ENCODE data around the gene SCIMP.
A peak's percentile ranks its signal among the peaks of the same experiment; 100 is the strongest.
"Not testable (repeated sequence)": the region's sequence is repeated elsewhere in the genome, so short reads cannot be mapped to it uniquely, and the experiment has no call there.

The SCIMP gene

DNA sequence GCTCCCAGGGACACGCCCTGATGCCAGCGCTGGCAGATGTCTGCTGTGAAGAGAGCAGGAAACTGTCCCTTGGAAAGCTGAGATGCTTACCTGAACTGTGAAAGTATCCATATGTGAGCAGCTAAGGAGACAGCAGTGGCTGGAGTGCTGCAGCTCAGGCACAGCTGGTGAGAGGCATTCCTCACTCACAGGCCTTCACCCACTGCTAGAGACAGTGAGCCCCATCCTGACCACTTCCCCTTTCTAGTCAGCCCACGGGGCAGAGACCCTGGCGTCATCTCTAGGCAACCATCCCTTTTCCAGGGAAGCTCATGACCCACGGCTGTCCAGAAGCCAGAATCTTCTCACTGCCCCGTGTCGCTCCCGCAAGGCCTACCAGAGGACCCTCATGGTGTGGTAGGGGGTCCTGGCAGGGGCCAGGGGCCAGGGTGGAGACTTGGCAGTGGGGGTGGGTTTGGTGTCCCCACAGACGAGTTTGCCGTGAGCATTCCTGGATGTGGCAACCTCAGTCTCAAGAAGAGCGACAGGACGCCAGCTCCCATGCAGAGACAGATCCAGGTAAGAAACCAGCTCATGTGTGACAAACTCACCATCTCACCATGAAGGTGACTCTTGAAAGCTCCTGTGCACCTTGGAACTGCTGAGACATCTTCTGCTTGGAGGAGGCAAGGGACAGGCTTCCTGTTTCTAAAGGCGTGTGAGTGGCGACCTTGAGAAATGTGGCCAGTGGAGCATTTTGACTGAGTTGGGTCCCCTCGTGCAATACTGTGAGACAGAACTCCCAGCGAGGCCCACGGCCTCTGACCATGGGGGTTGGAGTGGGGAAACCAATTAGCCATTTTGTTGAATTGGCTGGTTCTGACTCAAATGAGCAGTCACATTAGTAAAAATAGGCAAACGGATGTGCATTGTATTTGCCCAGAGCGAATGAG, at the start of gene SCIMP:
Gene SCIMP, minus strand, starts transcription at position 216 of the 932 bp plus-strand sequence. Its CDS starts 105 bp downstream, at position 111.
- DNase-seq (ENCODE audit: low spot score) = peak; percentile 65

DNA sequence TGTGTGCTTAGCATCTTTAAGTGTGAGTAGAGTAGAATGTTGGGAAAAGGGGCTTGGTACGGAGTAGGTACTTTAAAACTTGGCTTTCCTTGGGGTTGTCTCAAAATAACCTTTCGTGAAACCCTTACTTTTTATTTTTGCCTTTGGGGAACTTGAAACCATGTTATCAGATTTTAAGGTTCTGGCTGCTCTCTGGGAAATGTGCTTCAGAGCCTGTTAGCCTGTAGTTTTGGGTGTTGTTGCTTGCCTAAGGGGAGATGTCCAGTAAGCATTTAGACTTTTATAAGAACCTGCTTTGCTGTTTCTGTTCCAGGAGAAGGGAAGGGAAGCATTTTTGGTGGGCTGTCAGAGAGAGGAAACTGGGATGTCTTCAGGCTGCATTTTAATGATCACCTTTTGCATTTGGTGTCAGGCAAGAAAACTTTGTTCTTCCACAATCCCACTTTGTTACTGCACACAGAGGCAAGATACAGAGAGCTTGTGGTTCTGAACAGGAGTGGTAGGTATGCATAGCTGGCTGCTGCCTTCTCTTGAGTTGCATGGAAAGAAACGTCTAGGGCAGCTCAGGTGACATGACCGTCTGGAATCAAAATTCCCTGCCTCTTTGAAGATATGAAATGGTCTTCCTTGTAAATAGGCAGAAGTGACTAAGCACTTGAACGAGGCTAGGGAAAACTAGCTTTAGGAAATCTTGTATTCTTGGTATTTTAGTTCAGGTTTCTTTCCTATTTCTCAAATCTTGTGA, 49.1 kb upstream of the SCIMP start:
- peak; percentile 4 for DNase-seq (ENCODE audit: low spot score)

DNA sequence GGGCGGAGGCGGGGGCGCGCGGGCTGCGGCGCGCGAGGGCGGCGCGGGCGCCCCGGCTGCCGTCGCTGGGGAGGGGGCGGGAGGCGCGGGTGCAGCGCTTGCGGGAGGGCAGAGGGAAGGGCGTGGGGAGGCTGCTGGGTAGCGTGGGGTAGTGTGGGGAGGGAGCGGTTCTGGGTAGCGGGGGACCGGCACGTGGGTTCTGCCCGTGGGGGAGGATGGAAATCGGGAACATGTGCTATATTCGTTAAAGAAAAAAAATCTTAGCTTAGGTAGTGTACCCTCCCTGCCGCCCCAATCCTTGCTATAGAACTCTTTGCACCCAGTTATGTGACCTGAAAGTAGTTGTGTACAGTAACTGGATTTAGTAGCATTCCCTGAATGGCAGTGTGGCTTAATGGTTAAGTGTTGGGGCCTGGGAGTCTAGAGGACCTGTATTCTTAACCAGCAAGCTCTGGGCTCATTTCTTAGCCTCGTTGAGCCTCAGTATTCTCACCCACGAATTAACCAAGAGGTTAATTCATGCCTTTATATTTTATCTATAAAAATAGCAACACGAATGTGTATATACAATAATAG, 48.1 kb upstream of the SCIMP start:
- DNase-seq (ENCODE audit: low spot score) = peak; percentile 42

DNA sequence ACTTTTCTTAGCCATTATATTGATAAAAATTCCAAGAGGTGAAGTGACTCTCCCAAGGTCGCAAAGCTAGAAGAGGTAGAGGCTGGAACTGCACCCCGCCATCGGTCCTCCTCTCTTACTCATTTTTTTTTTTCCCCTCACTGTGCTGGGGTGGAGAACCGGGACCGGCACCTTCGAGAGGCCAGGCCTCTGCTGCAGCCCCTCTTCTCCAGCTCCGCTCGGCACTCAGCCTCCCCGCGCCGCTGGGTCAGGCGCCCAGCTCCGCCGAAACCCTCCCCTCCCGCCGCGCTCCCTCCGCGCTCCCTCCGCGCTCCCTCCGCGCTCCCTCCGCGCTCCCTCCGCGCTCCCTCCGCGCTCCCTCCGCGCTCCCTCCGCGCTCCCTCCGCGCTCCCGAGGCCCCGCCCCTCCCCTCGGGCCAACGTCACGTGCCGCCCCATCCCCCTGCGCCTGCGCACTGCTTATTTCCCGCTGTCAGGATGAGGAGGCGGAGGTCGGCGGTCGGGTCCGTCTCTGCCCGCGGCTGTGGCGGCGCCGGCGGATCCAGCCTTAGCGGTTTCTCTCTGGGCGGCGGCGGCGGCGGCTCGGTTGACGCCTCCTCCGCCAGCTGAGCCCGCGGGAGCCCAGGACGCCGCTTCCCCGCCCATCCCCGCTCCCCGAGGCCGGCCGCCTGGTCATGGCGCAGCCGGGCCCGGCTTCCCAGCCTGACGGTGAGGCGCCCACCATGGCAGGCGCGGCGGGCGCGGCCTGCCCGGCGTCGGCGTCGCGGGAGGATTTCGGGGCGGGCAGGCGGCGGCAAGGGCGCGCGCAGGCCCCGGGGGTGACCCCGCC, 47.4 kb upstream of the SCIMP start, which contains the start of gene RABEP1:
Gene RABEP1, plus strand, starts transcription at position 471 of the 828 bp plus-strand sequence. Its CDS starts 203 bp downstream, at position 674.
- DNase-seq (ENCODE audit: low spot score) = peak; percentile 89

DNA sequence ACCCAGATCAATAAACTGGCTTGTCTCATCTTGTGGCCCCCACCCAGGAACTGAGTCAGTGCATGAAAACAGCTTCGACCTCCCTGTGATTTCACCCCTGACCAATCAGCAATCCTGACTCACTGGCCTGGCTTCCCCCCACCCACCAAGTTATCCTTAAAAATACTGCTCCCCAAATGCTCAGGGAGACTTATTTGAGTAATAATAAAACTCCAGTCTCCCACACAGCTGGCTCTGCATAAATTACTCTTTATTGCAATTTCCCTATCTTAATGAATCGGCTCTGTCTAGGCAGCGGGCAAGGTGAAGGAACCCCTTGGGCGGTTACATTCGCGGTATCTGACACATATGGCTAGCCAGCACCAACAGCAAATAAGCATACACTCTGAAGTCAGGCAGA, 37.7 kb upstream of the SCIMP start:
- no peak for DNase-seq (ENCODE audit: low spot score)

DNA sequence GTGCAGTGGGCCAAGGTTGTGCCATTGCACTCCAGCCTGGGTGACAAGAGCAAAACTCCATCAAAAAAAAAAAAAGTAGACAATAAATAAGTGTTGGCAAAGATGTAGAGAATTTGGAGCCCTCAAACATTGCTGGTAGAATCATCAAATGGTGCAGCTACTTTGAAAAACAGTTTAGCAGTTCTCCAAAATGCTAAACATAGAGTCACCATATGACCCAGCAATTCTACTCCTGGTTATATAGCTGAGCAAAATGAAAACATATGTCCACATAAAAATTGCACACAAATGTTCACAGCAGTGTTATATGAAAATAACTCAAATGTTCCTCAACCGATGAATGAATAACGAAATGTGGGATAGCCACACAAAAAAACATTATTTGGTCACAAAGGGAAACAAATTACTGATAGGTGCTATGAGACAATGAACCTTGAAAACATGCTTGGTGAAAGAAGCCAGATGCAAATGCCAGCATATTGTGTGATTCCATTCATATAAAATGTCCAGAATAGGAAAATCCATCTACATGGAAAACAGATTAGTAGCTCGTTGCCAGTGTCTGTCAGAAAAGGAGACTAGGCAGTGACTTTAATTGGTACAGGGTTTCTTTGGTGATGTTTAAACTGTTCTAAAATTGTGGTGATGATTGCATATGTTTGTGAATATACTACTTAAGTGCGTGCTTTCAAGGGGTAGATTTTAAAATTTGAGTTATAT, 34.7 kb upstream of the SCIMP start:
- no peak for DNase-seq (ENCODE audit: low spot score)

DNA sequence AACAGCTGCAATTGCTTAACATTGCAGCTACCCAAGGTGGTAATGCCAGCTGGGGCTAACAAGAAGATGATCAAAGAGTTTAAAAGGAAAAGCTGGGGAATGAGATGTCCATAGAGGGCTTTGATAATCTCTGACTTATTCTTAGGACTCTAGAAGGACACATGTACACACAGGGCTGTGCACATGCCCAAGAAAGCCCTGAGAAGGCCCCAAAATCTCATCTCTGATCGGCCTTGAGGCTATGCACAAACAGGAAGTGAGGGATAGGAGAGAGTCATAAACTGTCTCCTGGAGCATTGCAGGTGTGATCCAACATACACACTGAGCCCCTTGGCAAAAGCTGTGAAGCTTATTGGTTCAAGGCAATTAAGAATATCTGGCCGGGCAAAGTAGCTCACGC, 30.2 kb upstream of the SCIMP start:
- no peak for DNase-seq (ENCODE audit: low spot score)

DNA sequence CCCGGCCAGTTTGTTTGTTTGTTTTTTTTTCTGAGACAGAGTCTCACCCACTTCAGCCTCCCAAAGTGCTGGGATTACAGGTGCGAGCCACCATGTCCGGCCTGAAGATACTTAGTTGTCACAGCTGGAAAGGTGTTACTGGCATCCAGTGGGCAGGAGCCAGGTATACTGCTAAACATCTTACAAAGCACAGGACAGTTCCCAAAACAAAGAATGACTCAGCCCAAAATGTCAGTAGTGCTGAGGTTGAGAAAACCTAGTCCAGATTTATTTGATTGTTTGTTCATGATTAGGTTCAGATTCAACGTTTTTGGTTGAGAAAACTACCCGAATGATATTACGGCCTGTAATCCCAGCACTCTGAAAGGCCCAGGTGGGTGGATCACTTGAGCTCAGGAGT, 28.8 kb upstream of the SCIMP start:
- no peak for DNase-seq (ENCODE audit: low spot score)

DNA sequence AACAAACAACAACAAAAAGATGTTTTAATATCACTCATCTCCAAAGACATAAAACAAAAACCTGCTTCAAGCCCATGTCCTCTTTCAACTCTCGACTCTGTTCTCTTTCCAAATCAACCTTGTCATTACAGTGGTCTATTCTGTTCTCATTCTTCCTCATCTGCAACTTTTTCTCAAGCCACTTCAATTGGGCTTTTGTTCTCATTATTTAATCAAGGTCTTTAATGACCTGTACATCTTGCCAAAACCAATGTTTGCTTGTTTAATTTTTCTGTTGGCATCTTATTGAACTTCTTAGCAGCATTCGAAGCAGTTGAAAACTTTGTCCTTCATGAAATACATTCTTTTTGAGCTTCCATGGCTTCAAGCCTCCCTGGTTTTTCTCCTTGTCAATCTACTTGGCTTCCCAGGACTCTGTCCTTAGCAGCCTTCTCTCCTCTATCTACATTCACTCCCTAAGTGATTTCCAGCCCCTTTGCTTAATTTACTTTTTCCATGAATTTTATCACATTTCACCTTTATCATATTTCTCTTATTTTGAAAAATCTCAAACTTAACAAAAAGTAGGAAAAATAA, 27.8 kb upstream of the SCIMP start:
- DNase-seq (ENCODE audit: low spot score) = no peak

DNA sequence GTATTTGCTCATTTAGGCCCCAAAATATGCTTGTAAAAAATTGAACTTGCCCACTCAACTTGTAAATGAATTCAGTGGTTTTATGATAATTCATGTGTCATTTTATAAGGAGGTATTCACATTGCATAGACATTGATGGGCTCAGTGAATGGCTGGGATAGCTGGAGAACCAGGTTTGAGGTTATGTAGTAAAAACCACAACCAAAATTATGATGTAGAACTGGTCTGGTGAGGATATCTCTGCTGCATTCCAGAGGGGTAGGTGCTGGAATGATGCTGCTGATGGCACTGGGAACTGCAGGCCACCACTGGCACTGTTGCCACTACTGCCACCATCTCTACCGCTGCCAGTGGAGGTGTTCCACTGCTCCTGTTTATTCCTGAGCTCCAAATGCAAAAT, 25.9 kb upstream of the SCIMP start:
- DNase-seq (ENCODE audit: low spot score) = no peak

DNA sequence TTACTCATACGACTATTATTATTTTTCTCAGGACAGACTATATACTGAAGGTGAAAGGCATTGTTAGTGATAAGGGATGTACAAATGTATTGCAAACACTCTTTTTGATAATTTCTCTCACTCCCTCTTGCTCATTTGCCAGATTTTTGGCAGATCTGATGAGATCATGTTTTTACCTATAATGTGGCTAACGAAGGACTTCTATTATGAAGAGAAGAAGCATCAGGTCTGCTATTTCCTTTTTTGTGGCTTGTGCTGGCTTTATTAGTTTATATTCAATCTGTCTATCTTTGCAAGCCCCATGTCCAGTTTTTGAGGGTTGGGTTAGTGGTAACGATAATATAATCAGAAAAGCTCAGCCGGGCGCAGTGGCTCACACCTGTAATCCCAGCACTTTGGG, 22.5 kb upstream of the SCIMP start:
- DNase-seq (ENCODE audit: low spot score) = no peak

DNA sequence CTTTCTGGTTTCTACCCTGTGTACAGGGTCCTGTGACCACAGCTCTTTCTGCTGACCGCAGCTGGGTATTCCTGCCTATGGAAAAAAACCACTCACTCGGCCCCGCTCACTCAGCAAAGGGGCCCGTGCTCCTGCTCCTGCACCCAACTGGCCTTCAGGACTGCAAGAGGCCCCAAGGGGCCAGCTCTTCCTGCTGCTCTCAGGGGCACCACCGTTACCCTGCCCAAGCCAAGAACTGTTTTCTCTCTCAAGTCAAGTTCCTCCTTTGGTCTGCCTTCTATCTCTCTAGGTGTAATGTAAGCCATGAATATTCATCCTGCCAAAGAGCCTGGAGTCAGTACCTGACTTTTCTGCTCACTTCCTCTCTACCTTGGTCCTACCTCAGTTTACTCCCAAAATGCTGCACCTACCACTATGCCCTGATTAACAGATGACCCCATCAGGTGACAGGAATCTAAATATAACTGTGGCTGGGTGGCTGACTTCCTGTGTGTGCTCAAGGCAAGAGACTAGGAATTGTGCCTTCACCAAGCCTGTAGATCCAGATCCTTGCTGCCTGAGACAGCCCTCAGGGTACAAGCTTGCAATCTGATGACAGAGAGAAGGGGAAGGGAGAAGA, 20.4 kb upstream of the SCIMP start:
- DNase-seq (ENCODE audit: low spot score) = peak; percentile 32

DNA sequence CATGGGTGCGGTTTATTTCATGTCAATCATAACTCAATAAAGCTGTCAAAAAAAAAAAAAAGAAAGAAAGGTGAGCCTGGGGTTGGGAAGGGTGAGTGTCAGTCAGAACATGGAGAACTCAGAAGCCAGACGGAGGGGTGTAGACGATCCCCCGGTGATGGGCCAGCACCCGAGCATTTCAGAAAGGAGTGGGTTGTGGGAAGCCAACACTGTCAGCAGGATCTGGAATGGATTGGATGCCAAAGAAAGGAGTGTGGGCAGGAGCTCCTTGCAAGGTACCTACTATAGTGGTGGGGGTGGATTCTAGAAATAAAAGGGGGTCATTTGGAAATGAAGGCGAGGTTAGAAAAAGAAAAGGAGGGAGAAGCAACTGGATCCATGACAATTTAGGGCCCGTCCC, 19.8 kb upstream of the SCIMP start:
- DNase-seq (ENCODE audit: low spot score) = no peak

DNA sequence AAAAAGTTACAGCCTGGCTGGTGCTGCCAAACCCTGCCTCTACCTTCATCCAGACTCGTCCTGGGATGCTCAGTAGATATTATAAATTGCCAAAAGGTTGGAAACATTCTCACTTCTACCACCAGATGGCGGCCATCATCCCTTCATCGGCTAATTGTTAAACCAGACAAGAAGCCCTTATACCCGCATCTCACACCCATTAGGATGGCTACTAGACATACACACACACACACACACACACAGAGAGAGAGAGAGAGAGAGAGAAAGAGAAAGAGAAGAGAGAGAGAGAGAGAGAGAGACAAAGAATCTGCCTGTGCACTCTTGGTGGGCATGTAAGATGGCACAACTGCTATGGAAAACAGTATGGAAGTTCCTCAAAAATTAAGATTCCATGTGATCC, 15.0 kb upstream of the SCIMP start:
- DNase-seq (ENCODE audit: low spot score) = peak; percentile 88

DNA sequence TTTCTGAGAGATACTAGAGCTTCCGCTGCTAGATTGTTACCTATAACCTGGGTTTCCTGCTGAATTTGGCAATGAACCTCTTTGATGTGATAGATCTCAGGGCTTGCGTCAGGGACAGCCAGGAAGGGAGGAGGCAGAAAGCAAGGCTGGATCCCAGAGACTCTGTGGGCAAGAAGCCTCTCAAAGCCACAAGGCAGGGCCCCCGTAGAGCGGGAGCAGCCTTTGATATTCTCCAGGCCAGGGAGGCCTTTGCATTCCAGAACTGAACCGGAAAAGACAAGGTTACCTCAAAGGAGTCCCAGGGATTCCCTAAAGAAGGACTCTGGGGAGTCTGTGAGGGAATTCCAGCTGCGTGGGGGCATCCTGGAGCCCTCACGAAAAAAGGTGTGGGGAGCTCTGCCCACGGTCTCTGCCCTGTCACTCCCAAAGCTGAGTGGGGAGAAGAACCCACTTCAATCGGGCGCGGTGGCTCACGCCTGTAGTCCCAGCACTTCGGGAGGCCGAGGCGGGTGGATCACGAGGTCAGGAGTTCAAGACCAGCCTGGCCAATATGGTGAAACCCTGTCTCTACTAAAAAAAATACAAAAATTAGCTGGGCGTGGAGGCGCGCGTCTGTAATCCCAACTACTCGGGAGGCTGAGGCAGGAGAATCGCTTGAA, 14.3 kb upstream of the SCIMP start:
- DNase-seq (ENCODE audit: low spot score) = no peak

DNA sequence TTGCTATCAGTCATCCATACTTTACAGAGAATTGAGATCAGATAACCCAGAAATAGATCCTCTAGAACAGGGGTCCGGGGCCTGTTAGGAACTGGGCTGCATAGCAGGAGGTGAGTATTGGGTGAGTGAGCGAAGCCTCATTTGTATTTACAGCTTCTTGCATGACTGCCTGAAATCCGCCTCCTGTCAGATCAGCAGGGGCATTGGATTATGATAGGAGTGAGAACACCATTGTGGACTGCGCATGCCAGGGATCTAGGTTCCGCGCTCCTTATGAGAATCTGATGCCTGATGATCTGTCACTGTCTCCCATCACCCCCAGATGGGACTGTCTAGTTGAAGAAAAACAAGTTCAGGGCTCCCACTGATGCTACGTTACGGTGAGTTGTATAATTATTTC, 13.0 kb upstream of the SCIMP start:
- no peak for DNase-seq (ENCODE audit: low spot score)

DNA sequence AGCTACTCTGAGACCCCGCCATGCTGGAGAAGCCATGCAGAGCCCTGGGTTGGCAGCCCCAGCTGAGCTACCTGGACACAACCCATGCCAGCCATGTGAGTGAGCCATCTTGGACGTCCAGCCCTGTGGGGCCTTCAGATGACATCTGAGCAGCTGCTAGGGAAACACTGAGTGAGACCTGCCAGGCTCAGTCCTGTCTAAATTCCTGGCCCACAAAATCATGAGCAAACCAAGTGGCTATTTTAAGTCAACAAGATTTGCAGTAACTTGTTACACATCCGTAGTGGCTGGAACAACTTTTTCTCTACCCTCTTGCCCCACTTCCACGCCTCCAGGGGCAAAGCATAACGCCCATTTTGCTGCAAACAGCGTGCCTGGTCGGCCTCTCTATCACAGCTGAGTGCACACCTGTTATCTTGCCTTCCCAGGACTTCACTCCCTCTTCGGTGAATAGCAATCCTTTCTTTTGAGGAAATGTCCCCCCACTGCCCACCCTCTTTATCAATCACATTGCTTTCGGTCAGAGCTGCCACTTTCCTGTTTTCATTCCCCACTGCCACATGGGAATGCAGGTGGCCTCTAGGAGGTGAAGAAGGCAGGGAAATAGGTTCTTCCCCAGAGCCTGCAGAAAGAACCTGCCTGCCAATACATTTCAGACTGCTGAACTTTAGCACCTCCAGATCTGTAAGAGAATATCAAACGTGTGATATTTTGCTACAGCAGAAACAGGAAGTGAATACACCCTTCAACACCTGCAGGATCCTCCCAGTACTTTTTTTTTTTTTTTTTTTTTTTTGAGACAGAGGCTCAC, 7.4 kb upstream of the SCIMP start:
- DNase-seq (ENCODE audit: low spot score) = no peak

DNA sequence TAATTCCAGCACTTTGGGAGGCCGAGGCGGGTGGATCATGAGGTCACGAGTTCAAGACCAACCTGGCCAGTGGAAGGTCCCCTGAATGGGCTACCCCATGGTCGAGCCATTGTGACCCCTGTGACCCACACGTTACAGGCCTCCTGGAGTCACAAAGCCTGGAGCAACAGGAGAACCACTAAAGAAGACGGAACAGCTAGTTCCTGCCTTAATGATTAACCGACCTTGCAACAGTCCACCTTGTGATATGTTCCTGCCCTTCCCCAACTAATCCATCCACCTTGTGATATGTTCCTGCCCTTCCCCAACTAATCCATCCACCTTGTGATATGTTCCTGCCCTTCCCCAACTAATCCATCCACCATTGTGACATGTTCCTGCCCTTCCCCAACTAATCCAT, 5.1 kb upstream of the SCIMP start:
- DNase-seq (ENCODE audit: low spot score) = not testable (repeated sequence)

DNA sequence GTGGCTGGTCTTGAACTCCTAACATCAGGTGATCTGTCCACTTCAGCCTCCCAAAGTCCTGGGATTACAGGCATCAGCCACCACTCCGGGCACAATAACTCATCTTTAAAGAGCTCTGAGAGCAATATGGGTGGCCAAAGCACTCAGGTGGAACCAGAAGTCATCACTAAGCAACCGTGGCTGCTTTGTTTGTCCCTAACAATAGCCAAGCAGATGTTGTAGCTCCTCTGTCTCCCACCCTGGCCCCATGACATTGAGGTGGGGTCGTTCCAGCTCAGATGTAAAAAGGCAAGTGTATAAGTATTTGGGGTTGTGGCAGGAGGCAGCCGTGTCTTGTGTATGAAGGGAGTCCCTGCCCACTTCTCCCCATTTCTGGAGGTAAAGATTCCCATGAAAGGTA, 3.7 kb upstream of the SCIMP start:
- no peak for DNase-seq (ENCODE audit: low spot score)
